Measurements from ENCODE around the gene IDI2.

GRCh38 chr10:1026578-1026977 lies 919 bp upstream of the IDI2 start:
- TF ChIP-seq GATA2 (IDR thresholded peaks at IDR 0.05; ENCODE audit: low read depth, low read length) = no peak
- no peak for TF ChIP-seq GATA3 (IDR thresholded peaks at IDR 0.05; ENCODE audit: low read depth, low read length)
